DND-41 (cell line): ENCODE measurements around the gene HTATSF1.

Experiments used
- ATAC-seq: fragments of 200-7000 bp; cut with Tn5 transposase; 3 replicates; pipeline ENCODE4 v1.9.1; 2021; ENCODE audit warnings: low read depth; ENCODE audit not compliant: insufficient read depth
- DNase-seq: peaks from one replicate; pipeline ENCODE4 v3.0.0-alpha.2; 2020
- H2AFZ ChIP-seq: 2 replicates; pipeline ENCODE4 v1.6.0; 2012; ENCODE audit warnings: low read depth, low read length
- H3K27ac ChIP-seq: 2 replicates; pipeline ENCODE4 v1.5.1; 2012; ENCODE audit warnings: low read length, inconsistent platforms
- H3K27me3 ChIP-seq: fragments of 200-600 bp; sonication (generic); 2 replicates; pipeline ENCODE4 v1.6.0; 2012; ENCODE audit warnings: low read length, mild to moderate bottlenecking, inconsistent platforms; ENCODE audit not compliant: insufficient read depth, poor library complexity
- H3K36me3 ChIP-seq: 2 replicates; pipeline ENCODE4 v1.5.1; 2012; ENCODE audit warnings: low read length, inconsistent platforms; ENCODE audit not compliant: insufficient read depth
- H3K4me1 ChIP-seq: 2 replicates; pipeline ENCODE4 v1.5.1; 2012; ENCODE audit warnings: mild to moderate bottlenecking, low read length; ENCODE audit not compliant: insufficient read depth
- H3K4me2 ChIP-seq: 2 replicates; pipeline ENCODE4 v1.6.0; 2012; ENCODE audit warnings: mild to moderate bottlenecking, moderate library complexity, low read length, inconsistent platforms; ENCODE audit not compliant: insufficient read depth
- H3K4me3 ChIP-seq, 2 experiments: fragments of 200-600 bp in 1 of 2; shearing (Covaris generic) in 1 of 2; 2 replicates each; pipeline ENCODE4 v1.5.1; 2012 to 2016; ENCODE audit warnings: inconsistent platforms in 2 of 2, low read length in 2 of 2, mild to moderate bottlenecking in 2 of 2, low read depth in 1 of 2, moderate library complexity in 1 of 2
- H3K79me2 ChIP-seq: 2 replicates; pipeline ENCODE4 v1.6.0; 2012; ENCODE audit warnings: low read length, inconsistent platforms; ENCODE audit not compliant: insufficient read depth
- H3K9ac ChIP-seq: 2 replicates; pipeline ENCODE4 v1.6.0; 2012; ENCODE audit warnings: low read depth, mild to moderate bottlenecking, inconsistent platforms, low read length, moderate library complexity
- H3K9me3 ChIP-seq: 2 replicates; pipeline ENCODE4 v1.5.1; 2012; ENCODE audit warnings: low read length, moderate library complexity, mild to moderate bottlenecking, inconsistent platforms; ENCODE audit not compliant: insufficient read depth, severe bottlenecking
- H4K20me1 ChIP-seq: 2 replicates; pipeline ENCODE4 v1.6.0; 2012; ENCODE audit warnings: low read length; ENCODE audit not compliant: insufficient read depth
- CTCF ChIP-seq: IDR thresholded peaks from 2 replicates; pipeline ENCODE4 v1.5.1; 2012; ENCODE audit warnings: borderline replicate concordance, low read length, moderate library complexity, mild to moderate bottlenecking; ENCODE audit not compliant: poor library complexity, severe bottlenecking; ENCODE audit errors: extremely low read depth
- EZH2 ChIP-seq: IDR thresholded peaks from 3 replicates; pipeline ENCODE4 v1.6.1; 2012; ENCODE audit warnings: borderline replicate concordance, low read depth, mild to moderate bottlenecking, moderate library complexity, low read length, inconsistent platforms; ENCODE audit not compliant: severe bottlenecking

Gene HTATSF1

DNA sequence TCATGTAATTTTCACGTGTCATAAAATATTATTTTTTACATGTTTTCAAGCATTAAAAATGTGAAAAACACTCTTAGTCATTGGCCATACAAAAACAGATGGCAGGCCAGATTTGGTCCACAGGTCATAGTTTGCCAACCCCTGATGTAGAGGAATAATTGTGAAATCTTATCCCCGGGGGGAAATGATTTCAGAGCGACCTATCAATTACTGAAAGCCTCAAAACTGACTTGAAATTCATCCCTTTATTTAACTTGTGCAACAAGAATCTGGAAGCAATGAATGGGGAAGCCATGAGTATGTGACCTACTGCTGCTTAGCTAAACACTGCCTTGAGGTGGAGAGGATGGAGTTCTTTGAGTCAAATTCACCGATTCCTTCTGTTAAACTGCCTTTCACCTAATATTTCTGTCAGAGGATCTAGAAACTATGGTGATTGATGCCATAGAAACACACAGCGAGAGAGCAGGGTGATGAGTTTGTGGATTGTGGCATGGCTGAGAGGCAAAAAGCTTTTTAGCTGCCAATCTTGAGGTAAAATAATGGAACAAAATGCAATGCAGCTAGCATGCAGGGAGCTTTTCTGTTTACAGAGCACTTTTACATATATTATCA lies 40.0 kb upstream of the HTATSF1 start:
- no peak overlapping the region for H3K9ac ChIP-seq
- DNase-seq, result no peak
- no peak overlapping the region for H2AFZ ChIP-seq
- no peaks in the 10 kb centered on the region for H3K9me3 ChIP-seq
- no peaks in the 10 kb centered on the region for H4K20me1 ChIP-seq
- no peak for ATAC-seq
- H3K27me3 ChIP-seq, result no peaks in the 10 kb centered on the region
- no peaks in the 10 kb centered on the region for H3K36me3 ChIP-seq
- H3K4me3 ChIP-seq, result no peak overlapping the region
- no peak overlapping the region for H3K4me2 ChIP-seq
- H3K27ac ChIP-seq, result no peak overlapping the region
- H3K79me2 ChIP-seq, result no peaks in the 10 kb centered on the region
- TF ChIP-seq CTCF, result no peak
- no peak for TF ChIP-seq EZH2
- no peaks in the 10 kb centered on the region for H3K4me1 ChIP-seq

DNA sequence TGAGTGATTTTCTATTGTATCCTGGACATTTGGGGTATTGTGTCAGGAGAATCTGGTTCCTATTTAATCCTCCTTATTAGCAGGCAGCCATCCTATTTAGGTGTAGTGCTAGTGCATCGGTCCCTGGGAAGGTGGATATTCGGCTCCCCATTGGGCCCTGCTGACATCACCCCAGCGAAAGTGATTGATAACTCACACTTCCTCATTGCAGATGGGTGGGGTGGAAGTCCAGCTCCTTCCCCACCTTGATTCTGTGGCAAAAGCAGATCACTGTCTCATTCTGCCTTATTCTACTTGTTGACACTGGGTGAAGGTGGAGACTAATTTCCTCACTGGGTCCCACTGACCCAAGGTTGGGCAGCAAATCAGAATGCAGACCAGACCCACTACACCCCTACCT lies 32.8 kb upstream of the HTATSF1 start:
- Histone ChIP-seq H3K9me3 (no peaks in the 10 kb centered on the region), H4K20me1 (no peaks in the 10 kb centered on the region), H3K27me3 (no peaks in the 10 kb centered on the region), H3K36me3 (no peaks in the 10 kb centered on the region), H3K9ac (no peak overlapping the region), H3K27ac (no peak overlapping the region), H3K4me2 (no peak overlapping the region), H3K4me1 (no peaks in the 10 kb centered on the region), H2AFZ (no peak overlapping the region), H3K79me2 (no peaks in the 10 kb centered on the region), H3K4me3 (no peak overlapping the region)
- DNase-seq (no peak), ATAC-seq (no peak)
- TF ChIP-seq EZH2 (no peak), CTCF (no peak)

GRCh38 chrX:136467303-136467702 lies 30.1 kb upstream of the HTATSF1 start:
- ATAC-seq (no peak), DNase-seq (no peak)
- Histone ChIP-seq H3K9me3 (no peaks in the 10 kb centered on the region), H3K27me3 (no peaks in the 10 kb centered on the region), H3K4me1 (no peaks in the 10 kb centered on the region), H3K4me2 (no peak overlapping the region), H3K79me2 (no peaks in the 10 kb centered on the region), H4K20me1 (no peaks in the 10 kb centered on the region), H3K27ac (no peak overlapping the region), H3K9ac (no peak overlapping the region), H3K36me3 (no peaks in the 10 kb centered on the region), H2AFZ (no peak overlapping the region), H3K4me3 (no peak overlapping the region)
- TF ChIP-seq CTCF (no peak), EZH2 (no peak)
